Osteocyte (in vitro differentiated cells): Measurements from ENCODE around the gene TROAP. TPM values are rescaled to one million over a fixed set of nuclear protein-coding genes. Genes with fewer than 3 reads are reported as not detected.

Experiments used
- DNase-seq: peaks from one replicate; pipeline ENCODE4 v3.0.0; 2021; ENCODE audit warnings: mixed read lengths; ENCODE audit not compliant: unreplicated experiment; ENCODE audit errors: extremely low spot score
- H3K27ac Mint-ChIP-seq: one replicate; pipeline ENCODE4 v1.8.0; 2021; ENCODE audit warnings: mild to moderate bottlenecking, mixed read lengths; ENCODE audit not compliant: unreplicated experiment
- H3K27me3 Mint-ChIP-seq: one replicate; pipeline ENCODE4 v1.8.0; 2021; ENCODE audit warnings: mixed read lengths; ENCODE audit not compliant: unreplicated experiment
- H3K36me3 Mint-ChIP-seq: one replicate; pipeline ENCODE4 v1.8.0; 2021; ENCODE audit warnings: mixed read lengths; ENCODE audit not compliant: unreplicated experiment
- H3K4me1 Mint-ChIP-seq: one replicate; pipeline ENCODE4 v1.8.0; 2021; ENCODE audit warnings: mixed read lengths; ENCODE audit not compliant: unreplicated experiment
- H3K4me3 Mint-ChIP-seq: one replicate; pipeline ENCODE4 v1.8.0; 2021; ENCODE audit warnings: mild to moderate bottlenecking, moderate library complexity, mixed read lengths; ENCODE audit not compliant: unreplicated experiment
- H3K9me3 Mint-ChIP-seq: one replicate; pipeline ENCODE4 v1.8.0; 2021; ENCODE audit warnings: mixed read lengths; ENCODE audit not compliant: unreplicated experiment
- CTCF ChIP-seq: fragments of 200-600 bp; sonication (generic); IDR thresholded peaks from 2 replicates; pipeline ENCODE4 v1.5.0; 2021; ENCODE audit warnings: antibody characterized with exemption, mild to moderate bottlenecking, moderate library complexity
- total RNA-seq: library from RNA; stranded (reverse); gene quantifications from 2 replicates; pipeline ENCODE4 v1.2.1, GENCODE V29; 2021

The TROAP gene
- total RNA-seq, 1 donor from 2014 or later = 9.6 TPM

GRCh38 chr12:49322367-49322707 lies 718 bp upstream of the TROAP start:
- Mint-ChIP-seq H3K27me3 (no peaks in the 10 kb centered on the region), H3K9me3 (no peaks in the 10 kb centered on the region), H3K4me1 (peaks cover 19% of the 10 kb centered on the region), H3K36me3 (no peaks in the 10 kb centered on the region), H3K27ac (peak overlapping the region; percentile 89), H3K4me3 (peak overlapping the region; percentile 99)
- no peak for TF ChIP-seq CTCF
- no peak for DNase-seq

GRCh38 chr12:49323524-49324097 lies 556 bp downstream of the TROAP start:
- DNase-seq = no peak
- no peaks in the 10 kb centered on the region for H3K36me3 Mint-ChIP-seq

GRCh38 chr12:49325606-49326005 lies 2.6 kb downstream of the TROAP start:
- Mint-ChIP-seq H3K4me3 (no peak overlapping the region), H3K27me3 (no peaks in the 10 kb centered on the region), H3K4me1 (peaks cover 19% of the 10 kb centered on the region), H3K36me3 (no peaks in the 10 kb centered on the region), H3K9me3 (no peaks in the 10 kb centered on the region), H3K27ac (no peak overlapping the region)
- no peak for DNase-seq
- TF ChIP-seq CTCF = no peak

More at GRCh38 chr12:49323524-49324097, 556 bp downstream of the TROAP start:
- Mint-ChIP-seq H3K27me3 (no peaks in the 10 kb centered on the region), H3K9me3 (no peaks in the 10 kb centered on the region), H3K4me1 (peaks cover 19% of the 10 kb centered on the region), H3K4me3 (peak overlapping the region; percentile 99), H3K27ac (no peak overlapping the region)
- no peak for TF ChIP-seq CTCF

- Mint-ChIP-seq H3K4me3 (no peak overlapping the region), H3K27ac (no peak overlapping the region)
- no peak for TF ChIP-seq CTCF
Measured at GRCh38 chr12:49327368-49327767, 4.3 kb downstream of the TROAP start.

GRCh38 chr12:49327887-49328286 lies 4.8 kb downstream of the TROAP start:
- no peaks in the 10 kb centered on the region for H3K27me3 Mint-ChIP-seq
- no peak for DNase-seq
- no peak overlapping the region for H3K27ac Mint-ChIP-seq
- H3K4me3 Mint-ChIP-seq = no peak overlapping the region
- H3K9me3 Mint-ChIP-seq = no peaks in the 10 kb centered on the region
- peaks cover 16% of the 10 kb centered on the region for H3K4me1 Mint-ChIP-seq
- H3K36me3 Mint-ChIP-seq = no peaks in the 10 kb centered on the region
- TF ChIP-seq CTCF = no peak

More at GRCh38 chr12:49327368-49327767, 4.3 kb downstream of the TROAP start:
- DNase-seq = no peak
- H3K4me1 Mint-ChIP-seq = peaks cover 16% of the 10 kb centered on the region
- H3K36me3 Mint-ChIP-seq = no peaks in the 10 kb centered on the region
- H3K27me3 Mint-ChIP-seq = no peaks in the 10 kb centered on the region
- H3K9me3 Mint-ChIP-seq = no peaks in the 10 kb centered on the region
